Suprapubic skin (tissue), 3 donors: ENCODE measurements around the gene PATL2.

Experiments
- CTCF ChIP-seq, 2 donors: fragments of 200-600 bp in 1 of 2; fragments of 450-650 bp in 1 of 2; sonication (generic) in 1 of 2; IDR thresholded peaks; one replicate each; pipeline ENCODE4 v1.5.1; 2016 to 2019; ENCODE audit warnings: antibody characterized with exemption in 2 of 2, mild to moderate bottlenecking in 1 of 2, moderate library complexity in 1 of 2
- POLR2AphosphoS5 ChIP-seq, 3 donors: sonication (generic); formaldehyde crosslinking; IDR thresholded peaks; one replicate each; pipeline ENCODE4 v1.6.1; 2017; ENCODE audit warnings: antibody characterized with exemption in 3 of 3

- TF ChIP-seq CTCF (IDR thresholded peaks at IDR 0.05), result no peak
- no peak for TF ChIP-seq POLR2AphosphoS5 (IDR thresholded peaks at IDR 0.05)
Measured at GRCh38 chr15:44715797-44716334, 4.7 kb upstream of the PATL2 start.
